SH-SY5Y (cell line): ENCODE results near the gene MRPL16.

Experiments
- GATA2 ChIP-seq: IDR thresholded peaks from 2 replicates; pipeline ENCODE4 v1.6.1; 2011; ENCODE audit warnings: mild to moderate bottlenecking, low read depth, low read length
- GATA3 ChIP-seq: IDR thresholded peaks from 2 replicates; pipeline ENCODE4 v1.6.1; 2011; ENCODE audit warnings: low read depth, mild to moderate bottlenecking, low read length, moderate library complexity

DNA sequence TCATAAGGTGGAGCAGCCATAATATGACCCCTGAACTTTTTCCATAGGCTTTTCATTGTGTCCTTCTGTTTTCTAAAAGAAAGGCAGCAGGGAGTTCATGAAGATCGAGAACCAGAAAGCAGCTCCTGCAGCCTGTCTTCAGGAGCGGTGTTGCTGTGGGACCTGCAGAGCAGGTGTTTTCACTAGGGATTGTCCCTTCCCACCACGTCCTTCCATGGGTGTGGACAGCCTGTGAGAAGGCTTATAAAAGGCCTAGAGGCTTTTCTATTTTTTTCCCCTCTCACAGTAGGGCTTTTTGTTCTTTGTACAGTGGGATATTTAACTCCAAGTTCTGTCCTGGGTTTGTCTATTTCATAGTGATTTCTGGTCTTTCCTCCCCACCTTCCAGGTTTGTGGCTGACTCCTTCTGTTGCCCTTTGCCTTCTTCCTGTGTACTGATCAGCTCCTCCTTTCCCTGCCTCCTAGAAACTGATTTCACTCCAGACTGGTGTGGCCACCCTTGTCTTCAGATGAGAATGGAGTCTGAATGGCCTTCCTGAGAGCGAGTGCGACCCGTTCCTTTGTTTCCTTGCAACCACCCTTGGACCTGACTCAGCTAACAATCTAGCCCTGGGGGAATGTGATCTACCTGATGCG, 10.1 kb downstream of the MRPL16 start:
- TF ChIP-seq GATA2, result no peak
- no peak for TF ChIP-seq GATA3
